Midbrain (tissue), 1 donor: Measurements from ENCODE around the gene SUCLA2.
"Not testable (repeated sequence)": the region's sequence is repeated elsewhere in the genome, so short reads cannot be mapped to it uniquely, and the experiment has no call there.

Source experiments
- DNase-seq: peaks from one replicate; lab custom pipeline; 2025; lab: John Stamatoyannopoulos, UW

SUCLA2 gene

GRCh38 chr13:47991859-47992258 is 9.2 kb downstream of the SUCLA2 start:
- DNase-seq = no peak

DNA sequence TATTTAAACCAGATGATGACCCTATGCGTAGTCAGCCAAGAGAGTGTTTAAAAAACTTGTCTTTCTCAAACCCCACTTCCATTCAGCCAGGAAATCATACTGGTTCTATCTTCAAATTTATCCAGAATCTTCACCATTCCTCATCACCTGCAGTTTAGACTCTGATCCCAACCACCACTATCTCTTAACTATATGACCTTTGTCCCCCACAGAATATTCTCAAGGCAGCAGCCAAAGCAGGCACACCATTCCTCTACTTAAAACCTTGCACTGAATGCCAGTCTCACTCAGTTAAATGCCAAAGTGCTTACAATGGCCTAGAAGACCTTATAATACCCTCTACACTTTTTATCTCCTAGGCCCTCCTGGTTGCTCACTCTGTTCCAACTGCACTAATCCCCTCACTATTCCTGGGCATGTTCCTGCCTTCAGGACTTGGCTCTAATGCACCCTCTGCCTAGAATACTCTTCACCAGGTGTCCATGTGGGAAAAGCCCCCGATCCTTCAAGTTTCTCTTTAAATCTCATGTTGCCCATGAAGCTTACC is 10.1 kb downstream of the SUCLA2 start:
- DNase-seq = no peak

DNA sequence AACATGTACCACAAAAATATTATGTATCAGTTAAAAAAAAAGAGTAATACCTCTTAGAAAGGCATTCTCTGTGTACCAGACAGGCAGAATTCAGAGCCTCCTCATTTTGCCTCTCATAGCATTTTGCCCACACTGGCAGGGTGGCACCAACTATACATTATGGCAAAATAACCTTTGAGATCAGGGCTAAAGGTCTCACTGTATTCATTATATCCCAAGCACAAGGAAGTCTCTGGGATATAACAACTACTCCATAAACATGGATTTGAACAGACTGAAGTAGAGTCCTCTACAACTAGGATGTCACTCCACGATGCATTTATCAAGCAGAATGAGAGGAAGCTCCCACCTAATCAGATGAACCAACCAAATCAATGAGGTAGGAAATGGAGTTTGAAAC is 10.6 kb downstream of the SUCLA2 start:
- no peak for DNase-seq

DNA sequence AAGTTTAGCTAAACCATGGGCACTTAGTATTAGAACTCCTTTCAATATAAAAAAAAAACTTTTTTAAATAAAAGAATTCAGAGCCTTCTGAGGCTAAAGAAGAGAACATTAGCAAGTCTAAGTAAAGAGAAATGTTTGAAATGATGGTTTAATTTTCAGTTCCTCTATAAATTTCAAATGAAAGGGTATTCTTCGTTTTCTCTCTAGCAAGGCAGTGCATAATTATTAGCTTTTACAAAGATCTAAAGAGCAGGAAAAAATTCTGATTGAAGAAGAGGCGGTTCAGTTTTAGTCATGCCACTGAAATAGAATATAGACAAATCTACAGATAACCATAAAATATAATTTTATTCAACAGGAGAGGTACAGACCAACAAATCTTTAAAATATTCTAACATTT is 18.0 kb downstream of the SUCLA2 start:
- DNase-seq = no peak

GRCh38 chr13:47976325-47976724 is 24.7 kb downstream of the SUCLA2 start:
- no peak for DNase-seq

- DNase-seq = no peak
Observed at GRCh38 chr13:47964863-47965262, 36.2 kb downstream of the SUCLA2 start.

DNA sequence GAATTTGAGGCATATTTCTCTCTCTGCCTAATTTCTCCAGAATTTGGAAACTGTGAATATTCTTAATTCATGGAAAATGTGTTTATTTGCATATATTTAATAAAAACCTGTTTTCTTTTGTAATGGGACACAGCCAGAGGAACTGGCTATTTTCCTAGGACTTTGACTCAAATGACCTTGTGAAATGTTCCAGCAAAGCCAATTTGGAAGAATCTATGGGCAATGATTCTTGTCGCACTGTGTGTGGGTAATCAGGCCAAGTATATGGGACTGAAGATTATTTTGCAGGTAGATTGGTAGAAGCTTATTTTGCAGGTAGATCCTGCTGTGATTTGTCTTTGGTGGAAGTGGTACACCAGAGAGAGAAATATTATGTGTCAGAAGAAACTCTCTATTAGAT is 38.8 kb downstream of the SUCLA2 start:
- DNase-seq = no peak

DNA sequence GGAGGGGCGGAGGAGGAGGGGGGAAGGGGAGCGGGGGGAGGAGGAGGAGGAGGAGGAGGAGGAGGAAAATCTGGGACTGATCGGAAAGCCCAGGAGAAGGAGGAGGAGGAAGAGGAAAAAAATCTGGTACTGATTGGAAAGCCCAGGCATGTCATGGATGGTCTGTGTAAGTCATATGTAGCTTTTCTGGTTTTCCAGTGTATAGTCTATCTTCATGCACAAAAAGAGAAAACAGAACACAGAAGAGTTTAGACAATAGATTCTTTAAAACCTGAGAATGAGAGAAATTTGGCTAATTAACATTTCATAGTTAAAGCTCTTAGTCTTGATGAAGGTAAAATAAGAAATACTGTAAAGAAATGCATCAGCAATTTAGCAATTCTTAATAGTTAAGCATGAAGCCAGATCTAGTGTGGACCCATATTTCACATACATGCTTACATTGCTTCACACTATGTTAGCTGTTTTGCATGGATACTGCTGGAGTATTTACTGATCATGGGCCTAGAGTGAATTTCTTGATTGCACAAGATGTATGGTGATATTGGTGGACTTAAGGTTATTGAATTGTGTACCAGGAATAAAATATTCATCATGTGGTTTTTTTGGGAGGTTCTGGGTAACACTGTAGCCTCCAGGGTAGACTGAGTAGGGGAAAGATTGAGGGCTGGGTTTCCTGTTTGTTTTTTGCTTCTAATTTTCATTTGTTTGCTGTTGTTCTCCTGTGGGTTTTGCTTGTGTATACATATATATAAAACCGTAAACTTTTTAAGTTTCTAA is 41.4 kb downstream of the SUCLA2 start:
- DNase-seq = no peak

GRCh38 chr13:47957073-47957472 is 44.0 kb downstream of the SUCLA2 start:
- no peak for DNase-seq

GRCh38 chr13:47955836-47956235 is 45.2 kb downstream of the SUCLA2 start:
- DNase-seq = no peak

DNA sequence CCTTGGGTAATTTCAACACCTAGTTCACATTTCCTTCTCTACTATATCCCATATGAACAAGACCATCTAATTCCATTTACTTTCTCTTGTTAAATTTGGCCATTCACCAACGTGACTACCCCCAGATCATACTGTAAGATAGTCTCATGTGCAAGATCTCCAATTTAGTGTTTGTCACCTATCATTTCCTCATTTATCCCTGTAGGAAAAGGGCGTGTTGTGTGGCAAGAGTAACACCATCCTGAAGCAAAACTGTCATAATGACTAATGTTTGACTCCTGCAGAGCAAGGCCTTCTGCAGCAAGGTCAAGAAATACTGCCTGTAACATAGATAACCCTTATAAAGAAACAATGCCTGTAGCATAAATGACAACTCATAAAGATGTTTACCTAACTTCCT is 51.3 kb downstream of the SUCLA2 start:
- no peak for DNase-seq

- no peak for DNase-seq
Observed at GRCh38 chr13:47945738-47946137, 55.3 kb downstream of the SUCLA2 start.

- DNase-seq = not testable (repeated sequence)
Observed at GRCh38 chr13:47945146-47945545, 55.9 kb downstream of the SUCLA2 start.

DNA sequence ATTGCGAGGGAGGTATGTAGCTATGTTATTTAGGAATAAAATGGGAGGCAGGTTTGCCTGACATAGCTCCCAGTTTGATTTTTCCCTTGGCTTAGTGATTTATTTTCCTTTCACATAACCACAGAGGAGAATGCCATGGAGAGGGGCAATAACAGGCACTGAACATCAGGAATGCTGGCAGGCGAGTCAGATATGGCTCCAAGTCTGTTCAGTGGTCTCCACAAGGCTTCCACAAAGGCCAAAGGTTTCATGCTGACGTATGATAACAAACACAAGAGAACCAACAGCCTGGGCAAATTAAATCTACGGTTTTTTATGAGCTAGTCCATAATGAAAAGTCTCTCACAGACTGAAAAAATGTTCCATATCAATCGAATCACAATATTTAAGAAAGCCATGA is 66.7 kb downstream of the SUCLA2 start:
- no peak for DNase-seq

- DNase-seq = no peak
Observed at GRCh38 chr13:47932950-47933923, 67.8 kb downstream of the SUCLA2 start.

DNA sequence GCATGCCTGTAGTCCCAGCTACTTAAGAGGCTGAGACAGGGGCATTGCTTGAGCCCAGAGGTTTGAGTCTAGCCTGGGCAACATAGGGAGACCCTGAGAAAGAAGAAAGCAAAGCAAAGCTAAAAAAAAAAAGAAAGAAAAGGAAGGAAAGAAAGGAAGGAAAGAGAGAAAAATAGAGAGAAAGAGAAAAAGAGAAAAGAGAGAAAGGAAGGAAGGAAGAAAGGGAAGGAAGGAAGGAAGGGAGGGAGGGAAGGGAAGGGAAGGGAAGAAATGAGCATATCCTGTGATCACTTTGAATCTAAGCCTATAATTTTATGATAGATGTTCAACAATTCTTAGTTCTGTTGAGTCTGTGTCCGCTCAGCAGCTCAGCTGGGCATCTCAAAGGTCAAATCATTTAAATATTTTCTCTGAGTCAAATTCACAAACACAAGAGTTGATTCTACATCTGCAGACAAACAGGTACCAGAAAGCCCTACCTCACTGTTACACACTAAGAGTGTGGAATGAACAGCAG is 70.4 kb downstream of the SUCLA2 start:
- DNase-seq = no peak

- no peak for DNase-seq
Observed at GRCh38 chr13:47929156-47929555, 71.9 kb downstream of the SUCLA2 start.

DNA sequence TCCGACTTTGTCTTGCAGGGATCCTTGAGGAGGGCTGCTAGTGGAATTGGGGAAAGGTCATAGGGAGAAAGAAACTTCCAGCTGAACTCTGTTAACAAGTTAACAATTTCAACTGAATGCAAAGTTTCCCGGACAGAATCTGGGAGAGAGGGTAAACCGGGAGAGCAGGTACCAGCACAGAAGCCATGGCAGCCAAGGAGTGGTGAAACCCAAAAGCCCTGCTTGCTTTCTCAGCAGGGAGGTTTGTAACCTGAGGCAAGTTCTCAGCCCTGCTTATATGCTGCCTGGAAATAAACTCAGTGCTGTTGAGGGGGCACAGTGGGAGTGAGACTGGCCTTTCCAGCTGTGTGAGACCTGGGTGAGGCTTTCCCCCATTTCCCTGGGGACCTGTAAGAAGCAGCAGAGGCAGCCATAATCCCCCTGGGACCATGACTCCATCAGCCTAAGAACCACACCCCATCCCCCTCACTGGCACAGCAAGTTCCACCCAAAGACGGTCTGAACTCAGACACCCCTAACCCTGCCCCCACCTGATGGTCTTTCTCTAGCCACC is 84.0 kb downstream of the SUCLA2 start:
- DNase-seq = no peak

GRCh38 chr13:47908197-47908902 is 92.7 kb downstream of the SUCLA2 start:
- DNase-seq = no peak

- no peak for DNase-seq
Observed at GRCh38 chr13:47904891-47905290, 96.2 kb downstream of the SUCLA2 start.

- DNase-seq = no peak
Observed at GRCh38 chr13:47904241-47904640, 96.8 kb downstream of the SUCLA2 start.

DNA sequence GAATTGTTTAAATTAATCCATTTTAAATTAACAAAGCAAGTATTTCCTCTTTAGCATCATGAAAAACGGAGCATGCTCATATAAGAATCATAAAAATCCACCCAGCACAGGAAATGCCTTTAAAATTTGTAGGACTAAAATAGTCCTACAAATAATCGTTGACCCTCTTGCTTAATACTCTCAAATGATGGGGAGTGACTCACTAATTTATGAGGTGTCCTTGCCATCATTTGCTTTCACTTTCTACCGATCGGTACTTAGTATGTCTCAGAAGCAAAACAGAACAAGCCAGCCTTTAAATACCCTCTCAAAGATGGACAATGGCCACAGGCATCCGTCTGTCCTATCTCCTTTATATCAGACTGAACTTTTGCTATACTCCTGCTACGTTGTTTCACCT is 97.2 kb downstream of the SUCLA2 start:
- no peak for DNase-seq
